Thyroid gland (tissue), 4 donors: Measurements from ENCODE around the gene PTPRB.

Experiments
- POLR2A ChIP-seq, 2 donors: fragments of 450-650 bp; IDR thresholded peaks; one replicate each; pipeline ENCODE4 v1.6.1; 2017; ENCODE audit warnings: antibody characterized with exemption in 2 of 2, mild to moderate bottlenecking in 2 of 2, moderate library complexity in 1 of 2
- TF ChIP-seq, protein P1 (sequence below), 6 experiments: fragments of 200-600 bp in 3 of 6; fragments of 450-650 bp in 3 of 6; sonication (generic) in 3 of 6; IDR thresholded peaks; one replicate each; pipeline ENCODE4 v1.5.1; 2016 to 2019; ENCODE audit warnings: antibody characterized with exemption in 6 of 6, mild to moderate bottlenecking in 2 of 6, inconsistent platforms in 1 of 6, moderate library complexity in 1 of 6

DNA sequence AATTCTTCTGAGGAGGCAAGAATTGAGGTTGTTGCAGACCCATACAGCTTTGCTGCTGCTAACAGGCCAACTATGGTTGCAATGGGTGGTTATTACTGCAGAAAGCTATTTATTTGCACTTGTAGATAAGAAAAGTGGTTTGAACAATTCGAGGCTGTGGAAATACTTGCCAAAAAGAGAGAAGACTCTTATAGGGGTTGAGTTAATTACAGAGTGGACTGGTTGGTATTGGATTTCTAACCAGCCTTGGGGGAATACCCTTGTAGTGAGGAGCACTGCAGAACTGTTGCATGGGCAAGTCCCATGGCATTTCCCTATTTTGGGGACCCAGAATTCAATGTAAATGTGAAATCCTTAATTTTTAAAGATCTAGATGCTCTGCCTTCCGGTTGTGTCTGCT, 150.6 kb downstream of the PTPRB start:
- TF ChIP-seq, protein P1, sequence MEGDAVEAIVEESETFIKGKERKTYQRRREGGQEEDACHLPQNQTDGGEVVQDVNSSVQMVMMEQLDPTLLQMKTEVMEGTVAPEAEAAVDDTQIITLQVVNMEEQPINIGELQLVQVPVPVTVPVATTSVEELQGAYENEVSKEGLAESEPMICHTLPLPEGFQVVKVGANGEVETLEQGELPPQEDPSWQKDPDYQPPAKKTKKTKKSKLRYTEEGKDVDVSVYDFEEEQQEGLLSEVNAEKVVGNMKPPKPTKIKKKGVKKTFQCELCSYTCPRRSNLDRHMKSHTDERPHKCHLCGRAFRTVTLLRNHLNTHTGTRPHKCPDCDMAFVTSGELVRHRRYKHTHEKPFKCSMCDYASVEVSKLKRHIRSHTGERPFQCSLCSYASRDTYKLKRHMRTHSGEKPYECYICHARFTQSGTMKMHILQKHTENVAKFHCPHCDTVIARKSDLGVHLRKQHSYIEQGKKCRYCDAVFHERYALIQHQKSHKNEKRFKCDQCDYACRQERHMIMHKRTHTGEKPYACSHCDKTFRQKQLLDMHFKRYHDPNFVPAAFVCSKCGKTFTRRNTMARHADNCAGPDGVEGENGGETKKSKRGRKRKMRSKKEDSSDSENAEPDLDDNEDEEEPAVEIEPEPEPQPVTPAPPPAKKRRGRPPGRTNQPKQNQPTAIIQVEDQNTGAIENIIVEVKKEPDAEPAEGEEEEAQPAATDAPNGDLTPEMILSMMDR (IDR thresholded peaks at IDR 0.05): no peak
- TF ChIP-seq POLR2A (IDR thresholded peaks at IDR 0.05): no peak
